Measurements from ENCODE around the gene SOWAHC. TPM values are rescaled to one million over a fixed set of nuclear protein-coding genes. Genes with fewer than 3 reads are reported as not detected.
A peak's percentile ranks its signal among the peaks of the same experiment; 100 is the strongest.

The SOWAHC gene
- total and polyA plus RNA-seq, 2 of the 13 experiments (the other 11 are each of a cell fraction or from before 2014, with no cell fraction given), result 21.2 to 22.5 TPM

GRCh38 chr2:109630441-109631430, 16.6 kb downstream of the SOWAHC start (continued):
- no peak for TF ChIP-seq ZBTB10 (CRISPR knock-in tag; IDR thresholded peaks at IDR 0.05; ENCODE audit: borderline replicate concordance)
- peak; percentile 82; the same call in 1 of the 2 replicates for TF ChIP-seq MTA1 (CRISPR knock-in tag; IDR thresholded peaks at IDR 0.05; ENCODE audit: borderline replicate concordance)
- no peak for TF ChIP-seq PAX8 (CRISPR knock-in tag; IDR thresholded peaks at IDR 0.05; ENCODE audit: borderline replicate concordance)
- 0 out of 2 replicates have a peak, but pooled peaks have one; percentile 70 for TF ChIP-seq SMAD9 (CRISPR knock-in tag; IDR thresholded peaks at IDR 0.05)
- TF ChIP-seq SP4 (CRISPR knock-in tag; IDR thresholded peaks at IDR 0.05), result no peak
- TF ChIP-seq RARG (CRISPR knock-in tag; IDR thresholded peaks at IDR 0.05; ENCODE audit: low read depth), result no peak
- no peak for TF ChIP-seq ZNF281 (CRISPR knock-in tag; IDR thresholded peaks at IDR 0.05; ENCODE audit: borderline replicate concordance)
- TF ChIP-seq ZNF124 (CRISPR knock-in tag; IDR thresholded peaks at IDR 0.05), result no peak; the same call in 1 of the 2 replicates
- no peak for TF ChIP-seq MNT (IDR thresholded peaks at IDR 0.05)
- no peak for TF ChIP-seq RFX3 (CRISPR knock-in tag; IDR thresholded peaks at IDR 0.05)
- TF ChIP-seq SMARCC2 (IDR thresholded peaks at IDR 0.05), result no peak
- TF ChIP-seq ATF7-NPFF (CRISPR knock-in tag; IDR thresholded peaks at IDR 0.05; ENCODE audit: low read depth), result no peak
- 0 out of 2 replicates have a peak, but pooled peaks have one; percentile 54 for TF ChIP-seq NFATC3 (CRISPR knock-in tag; IDR thresholded peaks at IDR 0.05)
- no peak for TF ChIP-seq RAD51 (IDR thresholded peaks at IDR 0.05; ENCODE audit: borderline replicate concordance)
- TF ChIP-seq DMAP1 (CRISPR knock-in tag; IDR thresholded peaks at IDR 0.05), result peak; percentile 84; the same call in 1 of the 2 replicates
- TF ChIP-seq ZNF589 (CRISPR knock-in tag; conservative IDR thresholded peaks at IDR 0.05), result no peak
- TF ChIP-seq ATF6 (CRISPR knock-in tag; conservative IDR thresholded peaks at IDR 0.05), result no peak
- TF ChIP-seq ZNF577 (CRISPR knock-in tag; IDR thresholded peaks at IDR 0.05; ENCODE audit: borderline replicate concordance, low read depth), result no peak
